Measurements from ENCODE around the gene HOXA3. TPM values are rescaled to one million over a fixed set of nuclear protein-coding genes. Genes with fewer than 3 reads are reported as not detected.

HOXA3 gene
- total and polyA plus RNA-seq, 2 experiments from 2014 or later = 0.83 to 4.1 TPM

DNA sequence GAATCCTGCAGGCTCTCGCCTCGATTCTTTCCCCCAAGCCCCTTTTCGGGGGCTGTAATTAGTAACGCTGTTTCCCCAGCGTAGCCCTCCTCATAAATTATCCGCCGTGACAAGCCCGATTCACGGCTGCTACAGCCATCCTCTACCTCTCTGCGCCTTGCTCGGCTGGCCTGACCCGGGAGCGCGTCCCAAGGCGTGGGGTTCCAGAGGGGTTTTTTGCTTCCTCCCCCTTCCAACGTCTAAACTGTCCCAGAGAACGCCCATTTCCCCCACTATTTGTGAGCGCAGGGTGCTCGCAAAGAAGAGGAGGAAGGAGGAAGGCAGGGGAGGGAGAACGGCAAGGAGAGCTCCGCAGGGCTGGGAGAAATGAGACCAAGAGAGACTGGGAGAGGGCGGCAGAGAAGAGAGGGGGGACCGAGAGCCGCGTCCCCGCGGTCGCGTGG lies 9.8 kb downstream of the HOXA3 start:
- no peaks in the 10 kb centered on the region for H4K20me1 ChIP-seq (ENCODE audit: insufficient read depth, poor library complexity, severe bottlenecking)
- peak overlapping the region; percentile 96 for H3K4me2 ChIP-seq
- DNase-seq (ENCODE audit: low spot score) = no peak
- H3K27ac ChIP-seq = no peak overlapping the region
- no peaks in the 10 kb centered on the region for H3K79me2 ChIP-seq
- H3K9me3 ChIP-seq (ENCODE audit: low read depth) = no peaks in the 10 kb centered on the region
- peaks cover 20% of the 10 kb centered on the region for H3K4me1 ChIP-seq (ENCODE audit: insufficient read depth)
- H2AFZ ChIP-seq = peak overlapping the region; percentile 68
- peaks cover 100% of the 10 kb centered on the region for H3K27me3 ChIP-seq
- no peaks in the 10 kb centered on the region for H3K36me3 ChIP-seq (replicated peaks; ENCODE audit: insufficient read depth, low read depth)
- peak; percentile 41 for TF ChIP-seq EZH2phosphoT487 (IDR thresholded peaks at IDR 0.05; ENCODE audit: low read depth, severe bottlenecking, unreplicated experiment)
- TF ChIP-seq, protein P1, sequence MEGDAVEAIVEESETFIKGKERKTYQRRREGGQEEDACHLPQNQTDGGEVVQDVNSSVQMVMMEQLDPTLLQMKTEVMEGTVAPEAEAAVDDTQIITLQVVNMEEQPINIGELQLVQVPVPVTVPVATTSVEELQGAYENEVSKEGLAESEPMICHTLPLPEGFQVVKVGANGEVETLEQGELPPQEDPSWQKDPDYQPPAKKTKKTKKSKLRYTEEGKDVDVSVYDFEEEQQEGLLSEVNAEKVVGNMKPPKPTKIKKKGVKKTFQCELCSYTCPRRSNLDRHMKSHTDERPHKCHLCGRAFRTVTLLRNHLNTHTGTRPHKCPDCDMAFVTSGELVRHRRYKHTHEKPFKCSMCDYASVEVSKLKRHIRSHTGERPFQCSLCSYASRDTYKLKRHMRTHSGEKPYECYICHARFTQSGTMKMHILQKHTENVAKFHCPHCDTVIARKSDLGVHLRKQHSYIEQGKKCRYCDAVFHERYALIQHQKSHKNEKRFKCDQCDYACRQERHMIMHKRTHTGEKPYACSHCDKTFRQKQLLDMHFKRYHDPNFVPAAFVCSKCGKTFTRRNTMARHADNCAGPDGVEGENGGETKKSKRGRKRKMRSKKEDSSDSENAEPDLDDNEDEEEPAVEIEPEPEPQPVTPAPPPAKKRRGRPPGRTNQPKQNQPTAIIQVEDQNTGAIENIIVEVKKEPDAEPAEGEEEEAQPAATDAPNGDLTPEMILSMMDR (IDR thresholded peaks at IDR 0.05; ENCODE audit: poor library complexity) = no peak
- peak; percentile 95 for TF ChIP-seq EZH2 (IDR thresholded peaks at IDR 0.05; ENCODE audit: borderline replicate concordance)
- no peaks in the 10 kb centered on the region for H3K9me2 ChIP-seq (replicated peaks; ENCODE audit: insufficient read depth)
- WGBS (ENCODE audit: low lambda C conversion rate, missing lambda C conversion rate) = 10% methylated on average over 28 of the region's 29 CpGs
- peak overlapping the region; percentile 10 for H3K4me3 ChIP-seq

DNA sequence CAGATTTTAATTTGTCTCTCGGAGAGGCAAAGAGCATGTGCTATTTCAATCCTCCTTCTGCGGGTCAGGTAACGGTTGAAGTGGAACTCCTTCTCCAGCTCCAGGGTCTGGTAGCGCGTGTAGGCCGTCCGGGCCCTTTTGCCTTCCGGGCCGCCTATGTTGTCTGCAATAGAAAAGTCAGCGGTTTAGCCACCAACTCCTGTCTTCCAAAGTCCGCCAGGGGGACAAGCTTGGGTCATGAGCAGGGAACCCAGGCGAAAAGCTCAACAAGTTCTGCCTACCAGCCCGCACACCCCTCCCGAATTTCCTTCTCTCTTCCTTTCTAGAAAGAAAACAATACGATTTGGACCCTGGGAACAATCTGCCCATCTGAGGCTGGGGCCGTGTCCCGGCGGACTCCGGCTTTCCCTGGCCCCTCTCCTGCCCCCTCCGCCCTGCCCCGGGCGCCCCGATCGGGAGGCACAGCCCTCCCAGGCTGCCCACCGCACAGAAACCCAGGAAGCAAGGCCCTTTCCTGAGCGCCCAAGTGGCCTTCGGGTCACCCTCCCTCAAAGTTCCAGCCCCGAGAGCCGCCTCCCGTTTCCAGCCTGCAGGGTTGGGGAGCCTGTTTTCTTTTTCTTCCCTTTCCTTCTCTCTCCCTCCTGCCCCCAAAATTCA lies 10.3 kb downstream of the HOXA3 start:
- WGBS (ENCODE audit: low lambda C conversion rate, missing lambda C conversion rate) = 26% methylated on average over 26 of the region's 30 CpGs
- Histone ChIP-seq H3K4me3 (peak overlapping the region; percentile 10), H3K4me1 (ENCODE audit: insufficient read depth) (peaks cover 20% of the 10 kb centered on the region), H3K9me3 (ENCODE audit: low read depth) (no peaks in the 10 kb centered on the region), H3K27me3 (peaks cover 100% of the 10 kb centered on the region), H2AFZ (no peak overlapping the region), H3K9me2 (replicated peaks; ENCODE audit: insufficient read depth) (no peaks in the 10 kb centered on the region), H4K20me1 (ENCODE audit: insufficient read depth, poor library complexity, severe bottlenecking) (no peaks in the 10 kb centered on the region), H3K27ac (no peak overlapping the region), H3K36me3 (replicated peaks; ENCODE audit: insufficient read depth, low read depth) (no peaks in the 10 kb centered on the region), H3K79me2 (no peaks in the 10 kb centered on the region), H3K4me2 (peak overlapping the region; percentile 96)
- no peak for TF ChIP-seq EZH2phosphoT487 (IDR thresholded peaks at IDR 0.05; ENCODE audit: low read depth, severe bottlenecking, unreplicated experiment)
- TF ChIP-seq EZH2 (IDR thresholded peaks at IDR 0.05; ENCODE audit: borderline replicate concordance) = no peak
- TF ChIP-seq, protein P1 (IDR thresholded peaks at IDR 0.05; ENCODE audit: poor library complexity) = no peak
- no peak for DNase-seq (ENCODE audit: low spot score)

- Histone ChIP-seq H3K79me2 (no peaks in the 10 kb centered on the region), H3K4me1 (ENCODE audit: insufficient read depth) (peaks cover 20% of the 10 kb centered on the region), H3K9me3 (ENCODE audit: low read depth) (no peaks in the 10 kb centered on the region), H3K27ac (no peak overlapping the region), H3K27me3 (peaks cover 98% of the 10 kb centered on the region), H4K20me1 (ENCODE audit: insufficient read depth, poor library complexity, severe bottlenecking) (no peaks in the 10 kb centered on the region), H2AFZ (no peak overlapping the region), H3K4me2 (peak overlapping the region; percentile 96), H3K9me2 (replicated peaks; ENCODE audit: insufficient read depth) (no peaks in the 10 kb centered on the region), H3K4me3 (no peak overlapping the region), H3K36me3 (replicated peaks; ENCODE audit: insufficient read depth, low read depth) (no peaks in the 10 kb centered on the region)
- WGBS (ENCODE audit: low lambda C conversion rate, missing lambda C conversion rate) = 63% methylated on average over 18 of the region's 18 CpGs
- no peak for DNase-seq (ENCODE audit: low spot score)
- TF ChIP-seq EZH2 (IDR thresholded peaks at IDR 0.05; ENCODE audit: borderline replicate concordance) = no peak
- peak; percentile 13 for TF ChIP-seq EZH2phosphoT487 (IDR thresholded peaks at IDR 0.05; ENCODE audit: low read depth, severe bottlenecking, unreplicated experiment)
These were observed 11.1 kb downstream of the HOXA3 start for GRCh38 chr7:27141137-27141922.

Data from hepatocyte (in vitro differentiated cells).